Gastroesophageal sphincter (tissue), 3 donors: ENCODE results near the gene ROCK2.

Experiments used
- EP300 ChIP-seq: sonication (generic); formaldehyde crosslinking; IDR thresholded peaks from one replicate; pipeline ENCODE4 v1.6.1; 2017; ENCODE audit warnings: antibody characterized with exemption, mild to moderate bottlenecking
- POLR2A ChIP-seq, 2 donors: fragments of 450-650 bp; IDR thresholded peaks; one replicate each; pipeline ENCODE4 v1.6.1; 2017; ENCODE audit warnings: antibody characterized with exemption in 2 of 2, mild to moderate bottlenecking in 2 of 2, moderate library complexity in 1 of 2
- POLR2AphosphoS5 ChIP-seq: sonication (generic); formaldehyde crosslinking; IDR thresholded peaks from one replicate; pipeline ENCODE4 v1.6.1; 2017; ENCODE audit warnings: antibody characterized with exemption
- TF ChIP-seq, protein P1 (sequence below), 4 experiments: fragments of 200-600 bp in 2 of 4; fragments of 450-650 bp in 2 of 4; sonication (generic) in 1 of 4; IDR thresholded peaks; one replicate each; pipeline ENCODE4 v1.5.1; 2017 to 2019; ENCODE audit warnings: antibody characterized with exemption in 4 of 4, mild to moderate bottlenecking in 2 of 4, moderate library complexity in 2 of 4

DNA sequence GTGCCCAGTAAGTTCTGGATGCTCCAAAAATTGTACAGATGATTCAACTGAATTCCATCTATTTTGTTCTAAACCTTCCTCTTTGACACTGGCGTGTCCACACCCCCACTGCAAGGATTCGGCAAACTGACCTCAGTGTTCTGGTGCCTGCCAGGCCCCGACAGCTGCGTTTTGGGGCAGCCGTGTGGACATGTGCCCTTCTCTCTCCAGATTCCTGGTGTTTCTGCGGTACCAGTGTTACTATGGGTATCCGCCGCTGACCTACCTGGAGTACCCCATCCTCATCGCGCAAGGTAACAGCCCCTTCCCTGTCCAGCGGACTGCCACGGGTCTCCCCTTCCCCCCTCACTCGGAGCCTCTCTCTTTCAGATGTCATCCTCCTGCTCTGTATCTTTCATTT is 184.2 kb downstream of the ROCK2 start:
- TF ChIP-seq, protein P1, sequence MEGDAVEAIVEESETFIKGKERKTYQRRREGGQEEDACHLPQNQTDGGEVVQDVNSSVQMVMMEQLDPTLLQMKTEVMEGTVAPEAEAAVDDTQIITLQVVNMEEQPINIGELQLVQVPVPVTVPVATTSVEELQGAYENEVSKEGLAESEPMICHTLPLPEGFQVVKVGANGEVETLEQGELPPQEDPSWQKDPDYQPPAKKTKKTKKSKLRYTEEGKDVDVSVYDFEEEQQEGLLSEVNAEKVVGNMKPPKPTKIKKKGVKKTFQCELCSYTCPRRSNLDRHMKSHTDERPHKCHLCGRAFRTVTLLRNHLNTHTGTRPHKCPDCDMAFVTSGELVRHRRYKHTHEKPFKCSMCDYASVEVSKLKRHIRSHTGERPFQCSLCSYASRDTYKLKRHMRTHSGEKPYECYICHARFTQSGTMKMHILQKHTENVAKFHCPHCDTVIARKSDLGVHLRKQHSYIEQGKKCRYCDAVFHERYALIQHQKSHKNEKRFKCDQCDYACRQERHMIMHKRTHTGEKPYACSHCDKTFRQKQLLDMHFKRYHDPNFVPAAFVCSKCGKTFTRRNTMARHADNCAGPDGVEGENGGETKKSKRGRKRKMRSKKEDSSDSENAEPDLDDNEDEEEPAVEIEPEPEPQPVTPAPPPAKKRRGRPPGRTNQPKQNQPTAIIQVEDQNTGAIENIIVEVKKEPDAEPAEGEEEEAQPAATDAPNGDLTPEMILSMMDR (IDR thresholded peaks at IDR 0.05) = no peak
- TF ChIP-seq POLR2A (IDR thresholded peaks at IDR 0.05) = no peak
- TF ChIP-seq POLR2AphosphoS5 = no peak
- TF ChIP-seq EP300 = no peak
